CD14-positive monocyte (primary cell): ENCODE measurements around the gene UBASH3B. TPM values are rescaled to one million over a fixed set of nuclear protein-coding genes. Genes with fewer than 3 reads are reported as not detected.

Experiments used
- DNase-seq, 3 donors: peaks; one replicate each; pipeline ENCODE4 v3.0.0-alpha.2; 2011 to 2022
- H2AFZ ChIP-seq: 2 replicates; pipeline ENCODE4 v1.6.0; 2012; ENCODE audit warnings: mild to moderate bottlenecking, low read depth, low read length, inconsistent platforms; ENCODE audit not compliant: insufficient read depth, poor library complexity, severe bottlenecking
- H3K27ac ChIP-seq, 2 donors: 1 replicate in 1 of 2; 2 replicates in 1 of 2; pipeline ENCODE4 v1.5.1; 2012 to 2013; ENCODE audit warnings: low read length in 2 of 2, control low read depth in 1 of 2, inconsistent platforms in 1 of 2, low read depth in 1 of 2, mild to moderate bottlenecking in 1 of 2
- H3K27me3 ChIP-seq, 2 donors: one replicate each; pipeline versions ENCODE4 v1.6.0 to v1.6.1; 2011 to 2013; ENCODE audit warnings: low read length in 2 of 2; ENCODE audit not compliant: control insufficient read depth in 2 of 2, insufficient read depth in 2 of 2
- H3K36me3 ChIP-seq, 2 donors: replicated peaks in 1 of 2; 1 replicate in 1 of 2; 2 replicates in 1 of 2; pipeline versions ENCODE4 v1.5.1 to v1.6.1; 2012 to 2013; ENCODE audit warnings: low read length in 2 of 2, control low read depth in 1 of 2, inconsistent platforms in 1 of 2, mild to moderate bottlenecking in 1 of 2; ENCODE audit not compliant: insufficient read depth in 2 of 2, control insufficient read depth in 1 of 2
- H3K4me1 ChIP-seq, 2 donors: 1 replicate in 1 of 2; 2 replicates in 1 of 2; pipeline versions ENCODE4 v1.5.1 to v1.6.1; 2012 to 2013; ENCODE audit warnings: low read length in 2 of 2, control low read depth in 1 of 2, inconsistent platforms in 1 of 2, mild to moderate bottlenecking in 1 of 2, moderate library complexity in 1 of 2; ENCODE audit not compliant: insufficient read depth in 2 of 2, control insufficient read depth in 1 of 2
- H3K4me2 ChIP-seq: replicated peaks from 2 replicates; pipeline ENCODE3; 2012; ENCODE audit warnings: low read length, moderate library complexity, mild to moderate bottlenecking; ENCODE audit not compliant: poor library complexity, severe bottlenecking; ENCODE audit errors: extremely low read depth
- H3K4me3 ChIP-seq, 3 experiments: fragments of 200-600 bp in 1 of 3; sonication (generic) in 1 of 3; replicated peaks in 1 of 3; 1 replicate in 2 of 3; 2 replicates in 1 of 3; pipeline ENCODE4 v1.5.1; 2011 to 2013; ENCODE audit warnings: low read length in 3 of 3, mild to moderate bottlenecking in 3 of 3, control low read depth in 2 of 3, low read depth in 2 of 3, inconsistent platforms in 1 of 3, moderate library complexity in 1 of 3
- H3K79me2 ChIP-seq: 2 replicates; pipeline ENCODE4 v1.6.0; 2012; ENCODE audit warnings: mild to moderate bottlenecking, control low read depth, inconsistent platforms, low read length, moderate library complexity; ENCODE audit not compliant: insufficient read depth
- H3K9ac ChIP-seq: 2 replicates; pipeline ENCODE4 v1.6.0; 2017; ENCODE audit warnings: low read length, mild to moderate bottlenecking; ENCODE audit not compliant: insufficient read depth, poor library complexity, severe bottlenecking
- H3K9me3 ChIP-seq, 2 donors: replicated peaks in 1 of 2; 1 replicate in 1 of 2; 2 replicates in 1 of 2; pipeline versions ENCODE4 v1.5.1 to v1.6.1; 2012 to 2013; ENCODE audit warnings: low read length in 2 of 2, control low read depth in 1 of 2; ENCODE audit not compliant: control insufficient read depth in 1 of 2, insufficient read depth in 1 of 2
- H4K20me1 ChIP-seq: 2 replicates; pipeline ENCODE4 v1.6.0; 2012; ENCODE audit warnings: mild to moderate bottlenecking, low read length, control low read depth, moderate library complexity; ENCODE audit not compliant: insufficient read depth
- H3K27ac Mint-ChIP-seq, 7 donors: one replicate each; pipeline ENCODE4 v1.8.0; 2020; ENCODE audit warnings: mild to moderate bottlenecking in 7 of 7, mixed read lengths in 7 of 7, moderate library complexity in 6 of 7, inconsistent platforms in 2 of 7
- H3K27me3 Mint-ChIP-seq, 3 donors: one replicate each; pipeline ENCODE4 v1.8.0; 2021 to 2022; ENCODE audit warnings: low read depth in 3 of 3, mild to moderate bottlenecking in 3 of 3, mixed read lengths in 3 of 3, moderate library complexity in 3 of 3, inconsistent platforms in 1 of 3
- H3K36me3 Mint-ChIP-seq, 2 donors: one replicate each; pipeline ENCODE4 v1.8.0; 2020; ENCODE audit warnings: mixed read lengths in 2 of 2, inconsistent platforms in 1 of 2, mild to moderate bottlenecking in 1 of 2
- H3K4me1 Mint-ChIP-seq: one replicate; pipeline ENCODE4 v1.8.0; 2020; ENCODE audit warnings: mild to moderate bottlenecking, mixed read lengths
- H3K4me3 Mint-ChIP-seq, 2 donors: one replicate each; pipeline ENCODE4 v1.8.0; 2020; ENCODE audit warnings: mild to moderate bottlenecking in 2 of 2, mixed read lengths in 2 of 2, moderate library complexity in 1 of 2
- H3K9me3 Mint-ChIP-seq, 7 donors: one replicate each; pipeline ENCODE4 v1.8.0; 2020 to 2022; ENCODE audit warnings: mixed read lengths in 7 of 7, mild to moderate bottlenecking in 6 of 7, moderate library complexity in 6 of 7, inconsistent platforms in 2 of 7
- WGBS: methylation state at CpG from one replicate; pipeline ENCODE4 v1.1.5; 2013; ENCODE audit warnings: missing lambda C conversion rate; ENCODE audit not compliant: insufficient coverage; 5-methylcytosine and 5-hydroxymethylcytosine counted together
- intact Hi-C, 2 donors: fragments of 100-400 bp; cut with micrococcal nuclease; formaldehyde crosslinking; loops; one replicate each; pipeline versions ENCODE4 v1.15.0 to v1.15.1; 2023
- polyA plus RNA-seq, 3 donors: library from polyadenylated mRNA; depleted of rRNA in 1 of 3; unstranded in 2 of 3; stranded (reverse) in 1 of 3; fragments of 300-500 nt in 2 of 3; fragments of >200 nt in 1 of 3; fragmentation: Illumina TruSeq in 2 of 3; gene quantifications; 1 replicate in 2 of 3; 2 replicates in 1 of 3; pipeline ENCODE4 v1.2.3, GENCODE V29; 2012 to 2021
- TF ChIP-seq, protein P1 (sequence below): fragments of 200-600 bp; IDR thresholded peaks from one replicate; pipeline ENCODE4 v1.8.0; 2022; ENCODE audit warnings: antibody characterized with exemption, mild to moderate bottlenecking

The UBASH3B gene
- polyA plus RNA-seq, 3 donors, result 3.3 to 13.5 (median 7.1) TPM

DNA sequence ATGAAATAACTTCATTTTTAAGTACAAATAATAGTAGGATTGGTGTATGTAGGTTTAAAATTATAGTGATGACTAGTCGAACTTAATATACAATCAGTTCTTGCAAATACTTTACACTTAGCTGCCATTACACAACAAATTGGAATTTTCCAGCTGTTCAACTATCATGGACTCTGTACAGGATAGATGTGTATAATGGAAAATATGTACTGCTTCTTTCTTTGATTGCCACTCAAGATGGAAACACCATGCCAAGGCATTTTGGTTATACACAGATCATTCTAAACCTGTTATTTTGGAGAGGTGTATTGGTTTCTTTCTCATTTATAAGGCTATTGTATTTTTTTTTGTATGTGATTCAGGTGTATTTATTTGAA, 158.4 kb downstream of the UBASH3B start:
- Mint-ChIP-seq H3K27ac (no peak overlapping the region), H3K27me3 (peaks cover 0 to 1% (median 0%) of the 10 kb centered on the region in 3 donors), H3K9me3 (peaks cover 0 to 3% (median 1%) of the 10 kb centered on the region in 7 donors), H3K4me1 (peaks cover 4% of the 10 kb centered on the region), H3K36me3 (peaks cover 25 to 35% of the 10 kb centered on the region in 2 donors), H3K4me3 (no peak overlapping the region)
- intact Hi-C loops, result no loop called here
- Histone ChIP-seq H3K27ac (no peak overlapping the region), H3K4me1 (no peaks in the 10 kb centered on the region), H3K27me3 (no peaks in the 10 kb centered on the region), H3K9me3 (no peaks in the 10 kb centered on the region), H3K4me2 (no peak overlapping the region), H3K9ac (no peak overlapping the region), H2AFZ (no peak overlapping the region), H3K4me3 (no peak overlapping the region), H3K36me3 (peaks cover 22 to 35% of the 10 kb centered on the region in 2 donors), H3K79me2 (no peaks in the 10 kb centered on the region), H4K20me1 (no peaks in the 10 kb centered on the region)
- WGBS, result no CpG with 5 or more reads among the region's 1 CpG
- no peak for DNase-seq
- TF ChIP-seq, protein P1, sequence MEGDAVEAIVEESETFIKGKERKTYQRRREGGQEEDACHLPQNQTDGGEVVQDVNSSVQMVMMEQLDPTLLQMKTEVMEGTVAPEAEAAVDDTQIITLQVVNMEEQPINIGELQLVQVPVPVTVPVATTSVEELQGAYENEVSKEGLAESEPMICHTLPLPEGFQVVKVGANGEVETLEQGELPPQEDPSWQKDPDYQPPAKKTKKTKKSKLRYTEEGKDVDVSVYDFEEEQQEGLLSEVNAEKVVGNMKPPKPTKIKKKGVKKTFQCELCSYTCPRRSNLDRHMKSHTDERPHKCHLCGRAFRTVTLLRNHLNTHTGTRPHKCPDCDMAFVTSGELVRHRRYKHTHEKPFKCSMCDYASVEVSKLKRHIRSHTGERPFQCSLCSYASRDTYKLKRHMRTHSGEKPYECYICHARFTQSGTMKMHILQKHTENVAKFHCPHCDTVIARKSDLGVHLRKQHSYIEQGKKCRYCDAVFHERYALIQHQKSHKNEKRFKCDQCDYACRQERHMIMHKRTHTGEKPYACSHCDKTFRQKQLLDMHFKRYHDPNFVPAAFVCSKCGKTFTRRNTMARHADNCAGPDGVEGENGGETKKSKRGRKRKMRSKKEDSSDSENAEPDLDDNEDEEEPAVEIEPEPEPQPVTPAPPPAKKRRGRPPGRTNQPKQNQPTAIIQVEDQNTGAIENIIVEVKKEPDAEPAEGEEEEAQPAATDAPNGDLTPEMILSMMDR, result no peak

GRCh38 chr11:122814401-122814800, 158.9 kb downstream of the UBASH3B start:
- no peak overlapping the region for H3K9ac ChIP-seq
- H4K20me1 ChIP-seq, result no peaks in the 10 kb centered on the region
- H3K9me3 Mint-ChIP-seq, result peaks cover 0 to 9% (median 4%) of the 10 kb centered on the region in 7 donors
- no CpG with 5 or more reads among the region's 1 CpG for WGBS
- H3K9me3 ChIP-seq, result peaks cover 0 to under 1% of the 10 kb centered on the region in 2 donors
- TF ChIP-seq, protein P1, result no peak
- peaks cover 23 to 32% of the 10 kb centered on the region in 2 donors for H3K36me3 Mint-ChIP-seq
- no peaks in the 10 kb centered on the region for H3K79me2 ChIP-seq
- H2AFZ ChIP-seq, result no peak overlapping the region
- H3K4me1 Mint-ChIP-seq, result peaks cover 4% of the 10 kb centered on the region
- peaks cover 0 to 1% (median 0%) of the 10 kb centered on the region in 3 donors for H3K27me3 Mint-ChIP-seq
- H3K36me3 ChIP-seq, result peaks cover 20 to 30% of the 10 kb centered on the region in 2 donors
- H3K27me3 ChIP-seq, result no peaks in the 10 kb centered on the region
- no peak overlapping the region for H3K4me2 ChIP-seq
- no peaks in the 10 kb centered on the region for H3K4me1 ChIP-seq
- no peak overlapping the region for H3K27ac ChIP-seq
- intact Hi-C loops, result no loop called here
- no peak for DNase-seq
- no peak overlapping the region for H3K27ac Mint-ChIP-seq
- no peak overlapping the region for H3K4me3 ChIP-seq
- no peak overlapping the region for H3K4me3 Mint-ChIP-seq
